ENCODE results near the gene DDX52. TPM values are rescaled to one million over a fixed set of nuclear protein-coding genes. Genes with fewer than 3 reads are reported as not detected.

The DDX52 gene
- total and polyA plus RNA-seq, 2 experiments from 2014 or later, result 46.2 to 61.3 TPM

DNA sequence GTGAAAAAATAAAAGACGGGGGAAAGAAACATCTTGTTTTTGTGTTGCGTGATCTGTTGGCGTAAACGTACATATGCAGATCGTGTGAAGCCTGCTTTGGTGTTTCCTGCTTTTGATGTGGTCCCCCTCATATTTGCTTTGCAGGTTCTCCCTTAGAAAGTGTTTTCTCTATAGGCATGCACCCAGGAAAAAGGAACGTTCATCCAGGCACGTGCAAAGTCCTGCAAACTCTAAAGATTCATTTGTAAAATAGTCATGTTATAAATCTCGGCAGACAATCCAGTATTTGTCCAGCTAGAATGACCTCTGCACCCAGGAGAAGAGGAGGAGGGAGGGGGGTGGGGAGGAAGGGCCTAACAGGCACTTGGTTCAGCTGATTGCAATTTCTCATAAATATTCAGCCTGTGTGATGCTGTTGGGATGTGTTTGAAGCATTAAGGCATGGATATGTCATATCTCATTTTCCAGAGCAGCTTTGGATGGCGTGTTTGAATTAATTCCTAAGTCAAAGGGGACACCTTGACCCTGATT lies 40.3 kb upstream of the DDX52 start (continued):
- TF ChIP-seq, protein P1, sequence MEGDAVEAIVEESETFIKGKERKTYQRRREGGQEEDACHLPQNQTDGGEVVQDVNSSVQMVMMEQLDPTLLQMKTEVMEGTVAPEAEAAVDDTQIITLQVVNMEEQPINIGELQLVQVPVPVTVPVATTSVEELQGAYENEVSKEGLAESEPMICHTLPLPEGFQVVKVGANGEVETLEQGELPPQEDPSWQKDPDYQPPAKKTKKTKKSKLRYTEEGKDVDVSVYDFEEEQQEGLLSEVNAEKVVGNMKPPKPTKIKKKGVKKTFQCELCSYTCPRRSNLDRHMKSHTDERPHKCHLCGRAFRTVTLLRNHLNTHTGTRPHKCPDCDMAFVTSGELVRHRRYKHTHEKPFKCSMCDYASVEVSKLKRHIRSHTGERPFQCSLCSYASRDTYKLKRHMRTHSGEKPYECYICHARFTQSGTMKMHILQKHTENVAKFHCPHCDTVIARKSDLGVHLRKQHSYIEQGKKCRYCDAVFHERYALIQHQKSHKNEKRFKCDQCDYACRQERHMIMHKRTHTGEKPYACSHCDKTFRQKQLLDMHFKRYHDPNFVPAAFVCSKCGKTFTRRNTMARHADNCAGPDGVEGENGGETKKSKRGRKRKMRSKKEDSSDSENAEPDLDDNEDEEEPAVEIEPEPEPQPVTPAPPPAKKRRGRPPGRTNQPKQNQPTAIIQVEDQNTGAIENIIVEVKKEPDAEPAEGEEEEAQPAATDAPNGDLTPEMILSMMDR (conservative IDR thresholded peaks at IDR 0.05; ENCODE audit: low read depth in 2 of 2), result no peak
- no peak for TF ChIP-seq ZNF114 (CRISPR knock-in tag; IDR thresholded peaks at IDR 0.05)
- TF ChIP-seq EZH2phosphoT487 (IDR thresholded peaks at IDR 0.05; ENCODE audit: unreplicated experiment), result no peak
- TF ChIP-seq JUNB (IDR thresholded peaks at IDR 0.05; ENCODE audit: unreplicated experiment), result no peak
- no peak for TF ChIP-seq POLR2AphosphoS5 (IDR thresholded peaks at IDR 0.05; ENCODE audit: low read depth)
- no peak for TF ChIP-seq STAT1 (IDR thresholded peaks at IDR 0.05; ENCODE audit: unreplicated experiment)
- TF ChIP-seq EZH2 (IDR thresholded peaks at IDR 0.05; ENCODE audit: low read depth, unreplicated experiment), result no peak
- no peak for TF ChIP-seq NANOG (IDR thresholded peaks at IDR 0.05; ENCODE audit: borderline replicate concordance)
- no peak for TF ChIP-seq CREB1 (CRISPR knock-in tag; IDR thresholded peaks at IDR 0.05; ENCODE audit: low read depth)
- TF ChIP-seq, protein P2, sequence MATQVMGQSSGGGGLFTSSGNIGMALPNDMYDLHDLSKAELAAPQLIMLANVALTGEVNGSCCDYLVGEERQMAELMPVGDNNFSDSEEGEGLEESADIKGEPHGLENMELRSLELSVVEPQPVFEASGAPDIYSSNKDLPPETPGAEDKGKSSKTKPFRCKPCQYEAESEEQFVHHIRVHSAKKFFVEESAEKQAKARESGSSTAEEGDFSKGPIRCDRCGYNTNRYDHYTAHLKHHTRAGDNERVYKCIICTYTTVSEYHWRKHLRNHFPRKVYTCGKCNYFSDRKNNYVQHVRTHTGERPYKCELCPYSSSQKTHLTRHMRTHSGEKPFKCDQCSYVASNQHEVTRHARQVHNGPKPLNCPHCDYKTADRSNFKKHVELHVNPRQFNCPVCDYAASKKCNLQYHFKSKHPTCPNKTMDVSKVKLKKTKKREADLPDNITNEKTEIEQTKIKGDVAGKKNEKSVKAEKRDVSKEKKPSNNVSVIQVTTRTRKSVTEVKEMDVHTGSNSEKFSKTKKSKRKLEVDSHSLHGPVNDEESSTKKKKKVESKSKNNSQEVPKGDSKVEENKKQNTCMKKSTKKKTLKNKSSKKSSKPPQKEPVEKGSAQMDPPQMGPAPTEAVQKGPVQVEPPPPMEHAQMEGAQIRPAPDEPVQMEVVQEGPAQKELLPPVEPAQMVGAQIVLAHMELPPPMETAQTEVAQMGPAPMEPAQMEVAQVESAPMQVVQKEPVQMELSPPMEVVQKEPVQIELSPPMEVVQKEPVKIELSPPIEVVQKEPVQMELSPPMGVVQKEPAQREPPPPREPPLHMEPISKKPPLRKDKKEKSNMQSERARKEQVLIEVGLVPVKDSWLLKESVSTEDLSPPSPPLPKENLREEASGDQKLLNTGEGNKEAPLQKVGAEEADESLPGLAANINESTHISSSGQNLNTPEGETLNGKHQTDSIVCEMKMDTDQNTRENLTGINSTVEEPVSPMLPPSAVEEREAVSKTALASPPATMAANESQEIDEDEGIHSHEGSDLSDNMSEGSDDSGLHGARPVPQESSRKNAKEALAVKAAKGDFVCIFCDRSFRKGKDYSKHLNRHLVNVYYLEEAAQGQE (IDR thresholded peaks at IDR 0.05; ENCODE audit: unreplicated experiment), result no peak

DNA sequence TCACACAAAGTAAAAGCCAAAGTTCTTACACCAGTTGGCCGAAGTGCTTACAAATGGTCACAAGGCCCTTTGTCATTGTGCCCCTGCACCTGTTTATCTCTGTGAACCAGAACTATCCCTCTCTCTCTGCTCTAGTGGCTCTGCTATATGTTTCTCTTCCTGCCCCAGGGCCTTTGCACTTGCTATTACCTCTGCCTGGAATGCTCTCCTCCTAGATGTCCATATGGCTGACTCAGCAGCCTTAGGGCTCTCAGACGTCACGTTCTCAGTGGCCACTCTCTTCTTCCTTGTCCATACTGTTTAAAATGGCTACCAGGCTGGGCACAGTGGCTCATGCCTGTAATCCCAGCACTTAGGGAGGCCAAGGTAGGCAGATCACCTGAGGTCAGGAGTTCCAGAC lies 38.8 kb upstream of the DDX52 start:
- DNase-seq (ENCODE audit: low spot score), result no peak
- H3K4me1 ChIP-seq (ENCODE audit: insufficient read depth), result no peaks in the 10 kb centered on the region
- H3K36me3 Mint-ChIP-seq (ENCODE audit: low read depth), result no peaks in the 10 kb centered on the region
- TF ChIP-seq CREB1 (CRISPR knock-in tag; IDR thresholded peaks at IDR 0.05; ENCODE audit: low read depth) (no peak), ZNF462 (CRISPR knock-in tag; IDR thresholded peaks at IDR 0.05) (no peak), POLR2AphosphoS5 (IDR thresholded peaks at IDR 0.05; ENCODE audit: low read depth) (no peak), EZH2phosphoT487 (IDR thresholded peaks at IDR 0.05; ENCODE audit: unreplicated experiment) (no peak), EZH2 (IDR thresholded peaks at IDR 0.05; ENCODE audit: low read depth, unreplicated experiment) (no peak), STAT1 (IDR thresholded peaks at IDR 0.05; ENCODE audit: unreplicated experiment) (no peak)

More for the DNA sequence above, 38.8 kb upstream of the DDX52 start:
- H4K20me1 ChIP-seq (replicated peaks; ENCODE audit: insufficient read depth), result no peaks in the 10 kb centered on the region
- H3K9me2 ChIP-seq (ENCODE audit: insufficient read depth), result no peaks in the 10 kb centered on the region
- H3K79me2 ChIP-seq (replicated peaks; ENCODE audit: insufficient read depth), result no peaks in the 10 kb centered on the region
- H3K36me3 ChIP-seq (ENCODE audit: insufficient read depth), result no peaks in the 10 kb centered on the region
- H3K27ac ChIP-seq (ENCODE audit: low read depth), result no peak overlapping the region
- no peak overlapping the region for H2AFZ ChIP-seq
- Mint-ChIP-seq H3K9me3 (peaks cover 4% of the 10 kb centered on the region; the same call in 2 of the 3 replicates), H3K27ac (no peak overlapping the region), H3K27me3 (ENCODE audit: insufficient read depth, low read depth, poor library complexity) (peaks cover under 1% of the 10 kb centered on the region), H3K4me1 (no peaks in the 10 kb centered on the region), H3K4me3 (no peak overlapping the region)
- no peaks in the 10 kb centered on the region for H3K27me3 ChIP-seq (ENCODE audit: insufficient read depth)
- H3K4me2 ChIP-seq, result no peak overlapping the region
- no peak for ATAC-seq
- H3F3A ChIP-seq (replicated peaks; ENCODE audit: low read depth), result no peaks in the 10 kb centered on the region
- no peak overlapping the region for H3K4me3 ChIP-seq

Data from GM23338 (cell line).